Measurements from ENCODE around the gene NPHS2.

The NPHS2 gene

DNA sequence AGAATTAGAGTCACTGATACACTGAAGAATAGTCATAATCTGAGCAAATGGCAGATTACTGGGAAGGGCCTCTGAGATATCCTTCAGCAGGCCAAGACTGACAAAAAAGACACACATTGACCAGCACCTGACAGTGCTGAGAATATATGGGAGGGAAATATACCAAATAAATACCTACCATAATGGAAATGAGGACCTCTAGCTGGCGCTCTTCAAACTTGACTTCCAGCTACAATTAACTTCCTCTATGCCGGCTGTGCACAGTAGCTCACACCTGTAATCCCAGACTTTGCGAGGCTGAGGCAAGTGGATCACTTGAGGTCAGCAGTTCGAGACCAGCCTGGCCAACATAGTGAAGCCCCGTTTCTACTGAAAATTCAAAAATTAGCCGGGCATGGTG is 69.5 kb downstream of the NPHS2 start:
- Mint-ChIP-seq H3K27ac (no peak overlapping the region), H3K36me3 (no peaks in the 10 kb centered on the region), H3K9me3 (no peaks in the 10 kb centered on the region), H3K4me3 (no peak overlapping the region), H3K4me1 (peaks cover 13% of the 10 kb centered on the region), H3K27me3 (no peaks in the 10 kb centered on the region)
- no peak for ATAC-seq
